HEK293 (cell line): ENCODE data around the gene PNCK.

Source experiments
- GLIS2 ChIP-seq: fragments of 450-650 bp; formaldehyde crosslinking; IDR thresholded peaks from 2 replicates; pipeline ENCODE4 v1.5.1; 2016; ENCODE audit warnings: missing biosample characterization, missing genetic modification characterization
- IKZF3 ChIP-seq: fragments of 450-650 bp; IDR thresholded peaks from 2 replicates; pipeline ENCODE4 v1.5.0; 2018; ENCODE audit warnings: missing biosample characterization, mild to moderate bottlenecking, missing genetic modification characterization, moderate library complexity
- KLF1 ChIP-seq: fragments of 450-650 bp; formaldehyde crosslinking; IDR thresholded peaks from 2 replicates; pipeline ENCODE4 v1.5.1; 2016; ENCODE audit warnings: missing biosample characterization, missing genetic modification characterization
- RBAK ChIP-seq: fragments of 450-650 bp; formaldehyde crosslinking; IDR thresholded peaks from 2 replicates; pipeline ENCODE4 v1.5.1; 2016; ENCODE audit warnings: missing biosample characterization, missing genetic modification characterization
- SCRT1 ChIP-seq: fragments of 450-650 bp; formaldehyde crosslinking; IDR thresholded peaks from 2 replicates; pipeline ENCODE4 v1.5.1; 2016; ENCODE audit warnings: missing biosample characterization, missing genetic modification characterization, borderline replicate concordance
- YY1 ChIP-seq: fragments of 450-650 bp; formaldehyde crosslinking; IDR thresholded peaks from 2 replicates; pipeline ENCODE4 v1.5.1; 2018; ENCODE audit warnings: missing biosample characterization, missing genetic modification characterization
- ZBTB48 ChIP-seq: fragments of 450-650 bp; formaldehyde crosslinking; IDR thresholded peaks from 2 replicates; pipeline ENCODE4 v1.5.1; 2016; ENCODE audit warnings: missing biosample characterization, missing genetic modification characterization
- ZFHX2 ChIP-seq: fragments of 450-650 bp; formaldehyde crosslinking; conservative IDR thresholded peaks from 2 replicates; pipeline ENCODE4 v1.5.1; 2016; ENCODE audit warnings: missing biosample characterization, missing genetic modification characterization
- ZFP37 ChIP-seq: fragments of 450-650 bp; formaldehyde crosslinking; IDR thresholded peaks from 2 replicates; pipeline ENCODE4 v1.5.1; 2016; ENCODE audit warnings: missing biosample characterization, missing genetic modification characterization
- ZFP41 ChIP-seq: fragments of 450-650 bp; formaldehyde crosslinking; IDR thresholded peaks from 2 replicates; pipeline ENCODE4 v1.5.1; 2016; ENCODE audit warnings: missing biosample characterization, missing genetic modification characterization, borderline replicate concordance
- ZNF138 ChIP-seq: fragments of 450-650 bp; formaldehyde crosslinking; IDR thresholded peaks from 2 replicates; pipeline ENCODE4 v1.5.1; 2016; ENCODE audit warnings: missing biosample characterization, missing genetic modification characterization, borderline replicate concordance
- ZNF146 ChIP-seq: fragments of 450-650 bp; formaldehyde crosslinking; IDR thresholded peaks from 2 replicates; pipeline ENCODE4 v1.5.1; 2016; ENCODE audit warnings: missing biosample characterization, missing genetic modification characterization
- ZNF202 ChIP-seq: fragments of 450-650 bp; formaldehyde crosslinking; IDR thresholded peaks from 2 replicates; pipeline ENCODE4 v1.5.1; 2016; ENCODE audit warnings: missing biosample characterization, missing genetic modification characterization, borderline replicate concordance
- ZNF501 ChIP-seq: fragments of 450-650 bp; formaldehyde crosslinking; IDR thresholded peaks from 2 replicates; pipeline ENCODE4 v1.5.1; 2016; ENCODE audit warnings: missing biosample characterization, missing genetic modification characterization
- ZNF510 ChIP-seq: fragments of 450-650 bp; formaldehyde crosslinking; IDR thresholded peaks from 2 replicates; pipeline ENCODE4 v1.5.1; 2018; ENCODE audit warnings: mild to moderate bottlenecking, missing genetic modification characterization, missing biosample characterization; ENCODE audit not compliant: insufficient replicate concordance
- ZNF514 ChIP-seq: fragments of 450-650 bp; formaldehyde crosslinking; IDR thresholded peaks from 2 replicates; pipeline ENCODE4 v1.5.1; 2016; ENCODE audit warnings: missing biosample characterization, missing genetic modification characterization
- ZNF571 ChIP-seq: fragments of 450-650 bp; formaldehyde crosslinking; IDR thresholded peaks from 2 replicates; pipeline ENCODE4 v1.5.0; 2017; ENCODE audit warnings: missing biosample characterization, missing genetic modification characterization
- ZNF654 ChIP-seq: fragments of 450-650 bp; formaldehyde crosslinking; IDR thresholded peaks from 2 replicates; pipeline ENCODE4 v1.5.1; 2016; ENCODE audit warnings: low read depth, missing biosample characterization, missing genetic modification characterization
- ZNF658 ChIP-seq: fragments of 450-650 bp; formaldehyde crosslinking; IDR thresholded peaks from 2 replicates; pipeline ENCODE4; 2016; ENCODE audit warnings: missing biosample characterization, missing genetic modification characterization
- ZNF664 ChIP-seq: fragments of 450-650 bp; formaldehyde crosslinking; IDR thresholded peaks from 2 replicates; pipeline ENCODE4 v1.5.1; 2016; ENCODE audit warnings: missing biosample characterization, missing genetic modification characterization
- ZNF692 ChIP-seq: fragments of 450-650 bp; formaldehyde crosslinking; IDR thresholded peaks from 2 replicates; pipeline ENCODE4 v1.5.1; 2016; ENCODE audit warnings: missing biosample characterization, missing genetic modification characterization
- ZNF747 ChIP-seq: fragments of 450-650 bp; formaldehyde crosslinking; IDR thresholded peaks from 2 replicates; pipeline ENCODE4 v1.5.1; 2016; ENCODE audit warnings: missing biosample characterization, missing genetic modification characterization
- ZNF843 ChIP-seq: fragments of 450-650 bp; formaldehyde crosslinking; IDR thresholded peaks from 2 replicates; pipeline ENCODE4 v1.5.1; 2016; ENCODE audit warnings: missing biosample characterization, missing genetic modification characterization
- ZSCAN16 ChIP-seq: fragments of 450-650 bp; formaldehyde crosslinking; IDR thresholded peaks from 2 replicates; pipeline ENCODE4 v1.5.1; 2016; ENCODE audit warnings: missing biosample characterization, missing genetic modification characterization
- TF ChIP-seq, protein P1 (sequence below): fragments of 450-650 bp; formaldehyde crosslinking; IDR thresholded peaks from 2 replicates; pipeline ENCODE4 v1.5.1; 2017; ENCODE audit warnings: missing biosample characterization, missing genetic modification characterization
- TF ChIP-seq, protein P2 (sequence below): fragments of 450-650 bp; formaldehyde crosslinking; IDR thresholded peaks from 2 replicates; pipeline ENCODE4 v1.5.1; 2016; ENCODE audit warnings: missing biosample characterization, missing genetic modification characterization
- TF ChIP-seq, protein P3 (sequence below): fragments of 450-650 bp; formaldehyde crosslinking; IDR thresholded peaks from 2 replicates; pipeline ENCODE4 v1.5.1; 2016; ENCODE audit warnings: missing biosample characterization, missing genetic modification characterization
- TF ChIP-seq, protein P4 (sequence below): fragments of 450-650 bp; formaldehyde crosslinking; IDR thresholded peaks from 2 replicates; pipeline ENCODE4 v1.5.1; 2016; ENCODE audit warnings: missing biosample characterization, missing genetic modification characterization
- TF ChIP-seq, protein P5 (sequence below): fragments of 450-650 bp; formaldehyde crosslinking; IDR thresholded peaks from 2 replicates; pipeline ENCODE4 v1.5.1; 2017; ENCODE audit warnings: missing biosample characterization, missing genetic modification characterization

The PNCK gene

DNA sequence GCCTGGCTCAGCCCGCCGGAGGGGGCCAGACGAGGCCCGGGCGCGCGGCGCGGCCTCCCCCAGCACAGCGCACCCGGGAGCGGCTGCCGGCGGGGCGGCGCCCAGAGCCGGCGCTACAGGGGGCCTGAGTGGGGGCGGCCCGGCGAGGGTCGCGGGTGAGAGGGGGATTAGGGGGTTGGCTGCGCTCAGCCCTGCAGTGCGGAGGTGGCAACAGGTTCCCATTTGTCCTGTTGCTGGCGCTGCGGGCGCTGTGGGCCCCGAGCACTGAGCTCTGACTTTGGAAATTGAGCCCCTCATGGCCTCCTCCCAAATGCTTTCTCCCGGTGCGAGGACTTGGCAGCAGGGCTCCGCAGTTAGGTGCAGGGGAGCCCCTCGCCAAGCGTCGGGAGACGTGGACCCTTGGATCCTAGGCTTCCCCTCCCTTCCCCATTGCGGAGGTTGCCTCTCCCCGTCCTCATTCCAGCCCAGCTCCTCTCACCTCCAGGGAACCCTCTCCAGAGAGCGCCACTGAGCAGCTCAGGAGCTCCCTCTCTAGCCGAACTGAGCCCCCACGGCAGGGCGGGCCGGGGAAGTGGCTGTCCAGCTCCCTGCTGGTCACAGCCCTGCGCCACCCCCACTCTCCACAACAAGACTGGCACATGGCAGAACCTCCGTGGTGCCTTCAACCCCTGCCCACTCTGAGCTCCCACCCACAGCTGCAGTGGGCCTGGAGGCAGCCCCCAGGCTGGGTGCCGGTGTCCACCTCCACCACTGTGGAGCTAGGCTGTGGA is 29.1 kb downstream of the PNCK start (continued):
- TF ChIP-seq ZNF747 (tag by site-specific recombination) (no peak), ZSCAN16 (tag by site-specific recombination) (no peak), ZNF501 (tag by site-specific recombination) (peak; percentile 29; the same call in 1 of the 2 replicates), ZNF843 (tag by site-specific recombination) (no peak), ZNF571 (no peak), ZBTB48 (0 out of 2 replicates have a peak, but pooled peaks have one; percentile 38), KLF1 (tag by site-specific recombination) (0 out of 2 replicates have a peak, but pooled peaks have one; percentile 7), ZNF510 (tag by site-specific recombination) (no peak), ZNF658 (tag by site-specific recombination) (no peak), ZFP37 (tag by site-specific recombination) (no peak), RBAK (tag by site-specific recombination) (no peak), ZNF202 (no peak), ZNF138 (no peak), IKZF3 (tag by site-specific recombination) (no peak), ZNF514 (tag by site-specific recombination) (no peak), GLIS2 (tag by site-specific recombination) (peak; percentile 60), YY1 (tag by site-specific recombination) (0 out of 2 replicates have a peak, but pooled peaks have one; percentile 12), ZNF664 (no peak), ZFP41 (no peak), ZNF654 (tag by site-specific recombination) (no peak), ZNF146 (tag by site-specific recombination) (no peak), ZNF692 (tag by site-specific recombination) (peak; percentile 50; the same call in 1 of the 2 replicates), SCRT1 (tag by site-specific recombination) (peak; percentile 75; the same call in 1 of the 2 replicates), ZFHX2 (peak; percentile 61)
- TF ChIP-seq, protein P1, sequence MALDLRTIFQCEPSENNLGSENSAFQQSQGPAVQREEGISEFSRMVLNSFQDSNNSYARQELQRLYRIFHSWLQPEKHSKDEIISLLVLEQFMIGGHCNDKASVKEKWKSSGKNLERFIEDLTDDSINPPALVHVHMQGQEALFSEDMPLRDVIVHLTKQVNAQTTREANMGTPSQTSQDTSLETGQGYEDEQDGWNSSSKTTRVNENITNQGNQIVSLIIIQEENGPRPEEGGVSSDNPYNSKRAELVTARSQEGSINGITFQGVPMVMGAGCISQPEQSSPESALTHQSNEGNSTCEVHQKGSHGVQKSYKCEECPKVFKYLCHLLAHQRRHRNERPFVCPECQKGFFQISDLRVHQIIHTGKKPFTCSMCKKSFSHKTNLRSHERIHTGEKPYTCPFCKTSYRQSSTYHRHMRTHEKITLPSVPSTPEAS (tag by site-specific recombination) = no peak
- TF ChIP-seq, protein P2, sequence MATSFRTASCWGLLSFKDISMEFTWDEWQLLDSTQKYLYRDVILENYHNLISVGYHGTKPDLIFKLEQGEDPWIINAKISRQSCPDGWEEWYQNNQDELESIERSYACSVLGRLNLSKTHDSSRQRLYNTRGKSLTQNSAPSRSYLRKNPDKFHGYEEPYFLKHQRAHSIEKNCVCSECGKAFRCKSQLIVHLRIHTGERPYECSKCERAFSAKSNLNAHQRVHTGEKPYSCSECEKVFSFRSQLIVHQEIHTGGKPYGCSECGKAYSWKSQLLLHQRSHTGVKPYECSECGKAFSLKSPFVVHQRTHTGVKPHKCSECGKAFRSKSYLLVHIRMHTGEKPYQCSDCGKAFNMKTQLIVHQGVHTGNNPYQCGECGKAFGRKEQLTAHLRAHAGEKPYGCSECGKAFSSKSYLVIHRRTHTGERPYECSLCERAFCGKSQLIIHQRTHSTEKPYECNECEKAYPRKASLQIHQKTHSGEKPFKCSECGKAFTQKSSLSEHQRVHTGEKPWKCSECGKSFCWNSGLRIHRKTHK (tag by site-specific recombination) = no peak
- TF ChIP-seq, protein P3, sequence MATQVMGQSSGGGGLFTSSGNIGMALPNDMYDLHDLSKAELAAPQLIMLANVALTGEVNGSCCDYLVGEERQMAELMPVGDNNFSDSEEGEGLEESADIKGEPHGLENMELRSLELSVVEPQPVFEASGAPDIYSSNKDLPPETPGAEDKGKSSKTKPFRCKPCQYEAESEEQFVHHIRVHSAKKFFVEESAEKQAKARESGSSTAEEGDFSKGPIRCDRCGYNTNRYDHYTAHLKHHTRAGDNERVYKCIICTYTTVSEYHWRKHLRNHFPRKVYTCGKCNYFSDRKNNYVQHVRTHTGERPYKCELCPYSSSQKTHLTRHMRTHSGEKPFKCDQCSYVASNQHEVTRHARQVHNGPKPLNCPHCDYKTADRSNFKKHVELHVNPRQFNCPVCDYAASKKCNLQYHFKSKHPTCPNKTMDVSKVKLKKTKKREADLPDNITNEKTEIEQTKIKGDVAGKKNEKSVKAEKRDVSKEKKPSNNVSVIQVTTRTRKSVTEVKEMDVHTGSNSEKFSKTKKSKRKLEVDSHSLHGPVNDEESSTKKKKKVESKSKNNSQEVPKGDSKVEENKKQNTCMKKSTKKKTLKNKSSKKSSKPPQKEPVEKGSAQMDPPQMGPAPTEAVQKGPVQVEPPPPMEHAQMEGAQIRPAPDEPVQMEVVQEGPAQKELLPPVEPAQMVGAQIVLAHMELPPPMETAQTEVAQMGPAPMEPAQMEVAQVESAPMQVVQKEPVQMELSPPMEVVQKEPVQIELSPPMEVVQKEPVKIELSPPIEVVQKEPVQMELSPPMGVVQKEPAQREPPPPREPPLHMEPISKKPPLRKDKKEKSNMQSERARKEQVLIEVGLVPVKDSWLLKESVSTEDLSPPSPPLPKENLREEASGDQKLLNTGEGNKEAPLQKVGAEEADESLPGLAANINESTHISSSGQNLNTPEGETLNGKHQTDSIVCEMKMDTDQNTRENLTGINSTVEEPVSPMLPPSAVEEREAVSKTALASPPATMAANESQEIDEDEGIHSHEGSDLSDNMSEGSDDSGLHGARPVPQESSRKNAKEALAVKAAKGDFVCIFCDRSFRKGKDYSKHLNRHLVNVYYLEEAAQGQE (tag by site-specific recombination) = peak; percentile 62; the same call in 1 of the 2 replicates
- TF ChIP-seq, protein P4, sequence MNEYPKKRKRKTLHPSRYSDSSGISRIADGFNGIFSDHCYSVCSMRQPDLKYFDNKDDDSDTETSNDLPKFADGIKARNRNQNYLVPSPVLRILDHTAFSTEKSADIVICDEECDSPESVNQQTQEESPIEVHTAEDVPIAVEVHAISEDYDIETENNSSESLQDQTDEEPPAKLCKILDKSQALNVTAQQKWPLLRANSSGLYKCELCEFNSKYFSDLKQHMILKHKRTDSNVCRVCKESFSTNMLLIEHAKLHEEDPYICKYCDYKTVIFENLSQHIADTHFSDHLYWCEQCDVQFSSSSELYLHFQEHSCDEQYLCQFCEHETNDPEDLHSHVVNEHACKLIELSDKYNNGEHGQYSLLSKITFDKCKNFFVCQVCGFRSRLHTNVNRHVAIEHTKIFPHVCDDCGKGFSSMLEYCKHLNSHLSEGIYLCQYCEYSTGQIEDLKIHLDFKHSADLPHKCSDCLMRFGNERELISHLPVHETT (tag by site-specific recombination) = no peak
- TF ChIP-seq, protein P5, sequence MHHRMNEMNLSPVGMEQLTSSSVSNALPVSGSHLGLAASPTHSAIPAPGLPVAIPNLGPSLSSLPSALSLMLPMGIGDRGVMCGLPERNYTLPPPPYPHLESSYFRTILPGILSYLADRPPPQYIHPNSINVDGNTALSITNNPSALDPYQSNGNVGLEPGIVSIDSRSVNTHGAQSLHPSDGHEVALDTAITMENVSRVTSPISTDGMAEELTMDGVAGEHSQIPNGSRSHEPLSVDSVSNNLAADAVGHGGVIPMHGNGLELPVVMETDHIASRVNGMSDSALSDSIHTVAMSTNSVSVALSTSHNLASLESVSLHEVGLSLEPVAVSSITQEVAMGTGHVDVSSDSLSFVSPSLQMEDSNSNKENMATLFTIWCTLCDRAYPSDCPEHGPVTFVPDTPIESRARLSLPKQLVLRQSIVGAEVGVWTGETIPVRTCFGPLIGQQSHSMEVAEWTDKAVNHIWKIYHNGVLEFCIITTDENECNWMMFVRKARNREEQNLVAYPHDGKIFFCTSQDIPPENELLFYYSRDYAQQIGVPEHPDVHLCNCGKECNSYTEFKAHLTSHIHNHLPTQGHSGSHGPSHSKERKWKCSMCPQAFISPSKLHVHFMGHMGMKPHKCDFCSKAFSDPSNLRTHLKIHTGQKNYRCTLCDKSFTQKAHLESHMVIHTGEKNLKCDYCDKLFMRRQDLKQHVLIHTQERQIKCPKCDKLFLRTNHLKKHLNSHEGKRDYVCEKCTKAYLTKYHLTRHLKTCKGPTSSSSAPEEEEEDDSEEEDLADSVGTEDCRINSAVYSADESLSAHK = no peak
